ENCODE data around the gene COMTD1.
"Not testable (repeated sequence)": the region's sequence is repeated elsewhere in the genome, so short reads cannot be mapped to it uniquely, and the experiment has no call there.

COMTD1 gene

GRCh38 chr10:75197066-75197465 is 38.7 kb downstream of the COMTD1 start:
- in situ Hi-C loops (cut with HindIII; ENCODE audit: low sequenced_read_pairs), result no loop called here
- no peak for TF ChIP-seq CTCF (IDR thresholded peaks at IDR 0.05; ENCODE audit: low read depth, low read length, missing control alignments)
- no peak overlapping the region for H3K4me3 ChIP-seq (ENCODE audit: low read depth, low read length)
- DNase-seq (ENCODE audit: low read depth), result no peak

- no peak overlapping the region for H3K4me3 ChIP-seq (ENCODE audit: low read depth, low read length)
- in situ Hi-C loops (cut with HindIII; ENCODE audit: low sequenced_read_pairs), result no loop called here
- peak; percentile 46 for DNase-seq (ENCODE audit: low read depth)
- TF ChIP-seq CTCF (IDR thresholded peaks at IDR 0.05; ENCODE audit: low read depth, low read length, missing control alignments), result no peak
Observed at GRCh38 chr10:75195035-75195763, 40.6 kb downstream of the COMTD1 start.

- DNase-seq (ENCODE audit: low read depth); in situ Hi-C loops (cut with HindIII; ENCODE audit: low sequenced_read_pairs); H3K4me3 ChIP-seq (ENCODE audit: low read depth, low read length): not testable (repeated sequence)
Observed at GRCh38 chr10:75194625-75195024, 41.1 kb downstream of the COMTD1 start.

GRCh38 chr10:75191821-75192568 is 43.8 kb downstream of the COMTD1 start:
- in situ Hi-C loops (cut with HindIII; ENCODE audit: low sequenced_read_pairs), result no loop called here
- TF ChIP-seq CTCF (IDR thresholded peaks at IDR 0.05; ENCODE audit: low read depth, low read length, missing control alignments), result peak; percentile 11
- DNase-seq (ENCODE audit: low read depth), result peak; percentile 64
- H3K4me3 ChIP-seq (ENCODE audit: low read depth, low read length), result no peak overlapping the region

GRCh38 chr10:75189266-75190096 is 46.3 kb downstream of the COMTD1 start:
- H3K4me3 ChIP-seq (ENCODE audit: low read depth, low read length), result no peak overlapping the region
- no peak for DNase-seq (ENCODE audit: low read depth)
- in situ Hi-C loops (cut with HindIII; ENCODE audit: low sequenced_read_pairs), result no loop called here
- TF ChIP-seq CTCF (IDR thresholded peaks at IDR 0.05; ENCODE audit: low read depth, low read length, missing control alignments), result no peak

- in situ Hi-C loops (cut with HindIII; ENCODE audit: low sequenced_read_pairs); H3K4me3 ChIP-seq (ENCODE audit: low read depth, low read length); DNase-seq (ENCODE audit: low read depth): not testable (repeated sequence)
Observed at GRCh38 chr10:75188522-75188921, 47.2 kb downstream of the COMTD1 start.

GRCh38 chr10:75187961-75188426 is 47.8 kb downstream of the COMTD1 start:
- peak; percentile 44 for DNase-seq (ENCODE audit: low read depth)
- in situ Hi-C loops (cut with HindIII; ENCODE audit: low sequenced_read_pairs), result no loop called here
- peak; percentile 81 for TF ChIP-seq CTCF (IDR thresholded peaks at IDR 0.05; ENCODE audit: low read depth, low read length, missing control alignments)
- no peak overlapping the region for H3K4me3 ChIP-seq (ENCODE audit: low read depth, low read length)
